K562 (cell line): ENCODE results near the gene SUSD5. TPM values are rescaled to one million over a fixed set of nuclear protein-coding genes. Genes with fewer than 3 reads are reported as not detected.

Experiments used
- ATAC-seq: fragments of 200-7000 bp; cut with Tn5 transposase; 3 replicates; pipeline ENCODE4 v1.9.1; 2020; ENCODE audit warnings: moderate library complexity
- BruUV-seq: library from RNA; stranded (reverse); fragments of 400-500 nt; replicated peaks from 2 replicates; lab custom pipeline; 2021; lab: Mats Ljungman, UMichigan
- CTCF ChIA-PET: fragments of 300-600 bp; formaldehyde crosslinking; extraction: SDS; loops from one replicate; lab custom pipeline; 2021; ENCODE audit warnings: low intra/inter-chr PET ratio; lab: Yijun Ruan, JAX
- POLR2A ChIA-PET: fragments of 300-600, 350-650 bp; sonication (Branson Sonifier 250); formaldehyde crosslinking; extraction: SDS; loops from one replicate; lab custom pipeline; 2021; ENCODE audit warnings: antibody characterized with exemption, inconsistent platforms; lab: Yijun Ruan, JAX
- DNase-seq, 4 experiments: peaks; one replicate each; pipeline versions ENCODE4 v3.0.0 to v3.0.0-alpha.2; 2011 to 2018; ENCODE audit warnings: low spot score in 3 of 4, mixed read lengths in 3 of 4; ENCODE audit errors: extremely low read depth in 1 of 4
- FAIRE-seq: peaks from 2 replicates; lab custom pipeline; 2011; peaks lifted over from hg19 to GRCh38; lab: Jason Lieb, UNC
- H2AFZ ChIP-seq: 2 replicates; pipeline ENCODE4 v1.6.0; 2011; ENCODE audit warnings: low read depth, low read length, control low read depth, inconsistent platforms
- H3K27ac ChIP-seq: fragments of 200-600 bp; 3 replicates; pipeline ENCODE4 v1.8.0; 2011; ENCODE audit warnings: low read depth, mild to moderate bottlenecking, control low read depth, inconsistent platforms, low read length, moderate library complexity, mixed read lengths; ENCODE audit errors: extremely low read depth
- H3K27me3 ChIP-seq, 2 experiments: fragments of 300-600 bp in 1 of 2; 2 replicates in 1 of 2; 3 replicates in 1 of 2; pipeline versions ENCODE4 v1.6.0 to v1.8.0; 2011; ENCODE audit warnings: inconsistent platforms in 2 of 2, low read length in 2 of 2, mild to moderate bottlenecking in 1 of 2, mixed read lengths in 1 of 2, moderate library complexity in 1 of 2; ENCODE audit not compliant: control insufficient read depth in 2 of 2, insufficient read depth in 2 of 2
- H3K36me3 ChIP-seq: fragments of 300-600 bp; 3 replicates; pipeline ENCODE4 v1.8.0; 2011; ENCODE audit warnings: mild to moderate bottlenecking, low read length, inconsistent platforms; ENCODE audit not compliant: control insufficient read depth, insufficient read depth
- H3K4me1 ChIP-seq, 2 experiments: fragments of 200-600 bp in 1 of 2; replicated peaks in 1 of 2; 2 replicates in 1 of 2; 3 replicates in 1 of 2; pipeline versions ENCODE4 v1.5.1 to v1.8.0; 2011; ENCODE audit warnings: inconsistent platforms in 2 of 2, low read length in 2 of 2, mild to moderate bottlenecking in 1 of 2, mixed read lengths in 1 of 2, moderate library complexity in 1 of 2; ENCODE audit not compliant: control insufficient read depth in 2 of 2, insufficient read depth in 2 of 2
- H3K4me2 ChIP-seq: 2 replicates; pipeline ENCODE4 v1.6.1; 2011; ENCODE audit warnings: low read length, control low read depth, inconsistent platforms, mixed read lengths; ENCODE audit not compliant: insufficient read depth
- H3K4me3 ChIP-seq: fragments of 200-600 bp; sonication (generic), shearing (Covaris generic); 2 replicates; pipeline ENCODE4 v1.5.1; 2016; ENCODE audit warnings: control low read depth, inconsistent platforms
- H3K79me2 ChIP-seq: fragments of 200-600 bp; 3 replicates; pipeline ENCODE4 v1.8.0; 2011; ENCODE audit warnings: low read length, inconsistent platforms; ENCODE audit not compliant: control insufficient read depth, insufficient read depth
- H3K9ac ChIP-seq, 2 experiments: 2 replicates each; pipeline versions ENCODE4 v1.6.0 to v1.6.1; 2011; ENCODE audit warnings: low read depth in 2 of 2, low read length in 2 of 2, control low read depth in 1 of 2, inconsistent platforms in 1 of 2, mild to moderate bottlenecking in 1 of 2, mixed read lengths in 1 of 2; ENCODE audit not compliant: insufficient read depth in 1 of 2
- H3K9me1 ChIP-seq: one replicate; pipeline ENCODE4 v1.6.0; 2011; ENCODE audit warnings: inconsistent platforms, mild to moderate bottlenecking, low read length, moderate library complexity; ENCODE audit not compliant: control insufficient read depth, insufficient read depth
- H3K9me3 ChIP-seq: replicated peaks from 2 replicates; pipeline ENCODE4 v1.5.1; 2011; ENCODE audit warnings: low read depth, low read length, inconsistent platforms; ENCODE audit not compliant: control insufficient read depth, insufficient read depth
- H4K20me1 ChIP-seq: replicated peaks from 2 replicates; pipeline ENCODE4 v1.6.1; 2011; ENCODE audit warnings: low read length, inconsistent platforms, mixed read lengths; ENCODE audit not compliant: control insufficient read depth, insufficient read depth
- ESRRA ChIP-seq: fragments of 450-650 bp; IDR thresholded peaks from 2 replicates; pipeline ENCODE4 v1.6.1; 2014; ENCODE audit warnings: low read depth, mild to moderate bottlenecking, moderate library complexity, borderline replicate concordance
- ETV5 ChIP-seq: sonication (generic); formaldehyde crosslinking; IDR thresholded peaks from 2 replicates; pipeline ENCODE4 v1.4.0; 2020; ENCODE audit warnings: low read depth, mild to moderate bottlenecking, missing genetic modification reagents
- EWSR1 ChIP-seq: fragments of 450-650 bp; IDR thresholded peaks from 2 replicates; pipeline ENCODE4 v1.6.1; 2018; ENCODE audit warnings: borderline replicate concordance, mild to moderate bottlenecking, low read depth, moderate library complexity; ENCODE audit not compliant: partially characterized antibody
- KDM1A ChIP-seq, 2 experiments: fragments of 450-650 bp; IDR thresholded peaks; 2 replicates each; pipeline ENCODE4 v1.6.1; 2016; ENCODE audit warnings: mild to moderate bottlenecking in 2 of 2
- KLF16 ChIP-seq: IDR thresholded peaks from 2 replicates; pipeline ENCODE4 v1.6.1; 2016; ENCODE audit warnings: antibody characterized with exemption
- MECOM ChIP-seq: fragments of 250-450 bp; sonication (Bioruptor Pico); IDR thresholded peaks from 2 replicates; pipeline ENCODE4 v1.8.0; 2022; ENCODE audit warnings: inconsistent platforms
- PHF20 ChIP-seq: fragments of 450-650 bp; IDR thresholded peaks from 2 replicates; pipeline ENCODE4 v1.6.1; 2018; ENCODE audit not compliant: partially characterized antibody
- RNF2 ChIP-seq: sonication (generic); IDR thresholded peaks from 2 replicates; pipeline ENCODE4 v1.6.1; 2016
- SAFB2 ChIP-seq: fragments of 200-400 bp; formaldehyde crosslinking; IDR thresholded peaks from 2 replicates; pipeline ENCODE4 v1.6.1; 2018; ENCODE audit warnings: borderline replicate concordance, low read length, low read depth, moderate library complexity; ENCODE audit not compliant: severe bottlenecking
- WGBS: fragments of 100-300 bp; shearing (Covaris generic); methylation state at CpG from one replicate; pipeline ENCODE4 v1.1.6; 2016; ENCODE audit warnings: low coverage, mixed read lengths; ENCODE audit not compliant: insufficient coverage; ENCODE audit errors: missing lambda C conversion rate; 5-methylcytosine and 5-hydroxymethylcytosine counted together
- in situ Hi-C: fragments of 300-500 bp; cut with MboI; formaldehyde crosslinking; loops from 4 replicates; pipeline ENCODE4 v1.15.0; 2018; ENCODE audit warnings: inconsistent platforms, mixed read lengths
- intact Hi-C: fragments of 100-400 bp; cut with micrococcal nuclease; formaldehyde crosslinking; loops from 2 replicates; pipeline ENCODE4 v1.14.2; 2022
- polyA plus RNA-seq, 8 experiments: library from polyadenylated mRNA; depleted of rRNA in 4 of 8; stranded (reverse) in 5 of 8; unstranded in 3 of 8; fragments of >200 nt; fragmentation: Nextera tagmentation in 2 of 8; fragmentation: Illumina TruSeq in 1 of 8; extraction: Ambion mirVana in 2 of 8; extraction: Trizol in 1 of 8; gene quantifications; 2 replicates each; pipeline versions ENCODE4 v1.2.1 to v1.2.3, GENCODE V29; 2011 to 2014; ENCODE audit warnings: inconsistent platforms in 1 of 8, missing spikeins in 1 of 8
- total RNA-seq, 7 experiments: library from RNA; depleted of rRNA in 6 of 7; stranded (reverse); fragments of >200 nt in 6 of 7; fragmentation: Illumina TruSeq in 2 of 7; extraction: Trizol in 2 of 7; gene quantifications; 2 replicates each; pipeline versions ENCODE4 v1.2.1 to v1.2.3, GENCODE V29; 2011 to 2021; ENCODE audit warnings: low replicate concordance in 1 of 7
- TF ChIP-seq, protein P1 (sequence below): fragments of 250-450 bp; sonication (Bioruptor Pico); IDR thresholded peaks from 2 replicates; pipeline ENCODE4 v1.5.0; 2021
- TF ChIP-seq, protein P2 (sequence below), 2 experiments: fragments of 450-650 bp in 1 of 2; sonication (generic) in 1 of 2; formaldehyde crosslinking in 1 of 2; IDR thresholded peaks in 1 of 2; conservative IDR thresholded peaks in 1 of 2; 2 replicates each; pipeline versions ENCODE4 v1.6.1 to v1.8.1; 2016 to 2023; ENCODE audit warnings: mild to moderate bottlenecking in 2 of 2, moderate library complexity in 2 of 2, inconsistent platforms in 1 of 2, missing genetic modification reagents in 1 of 2
- TF ChIP-seq, protein P3 (sequence below): fragments of 250-450 bp; sonication (Bioruptor Pico); IDR thresholded peaks from 2 replicates; pipeline ENCODE4 v1.4.0; 2020; ENCODE audit warnings: mild to moderate bottlenecking, moderate library complexity

The SUSD5 gene
- total and polyA plus RNA-seq, 9 of the 15 experiments (the other 6 are each of a cell fraction or from before 2014, with no cell fraction given) = not detected

DNA sequence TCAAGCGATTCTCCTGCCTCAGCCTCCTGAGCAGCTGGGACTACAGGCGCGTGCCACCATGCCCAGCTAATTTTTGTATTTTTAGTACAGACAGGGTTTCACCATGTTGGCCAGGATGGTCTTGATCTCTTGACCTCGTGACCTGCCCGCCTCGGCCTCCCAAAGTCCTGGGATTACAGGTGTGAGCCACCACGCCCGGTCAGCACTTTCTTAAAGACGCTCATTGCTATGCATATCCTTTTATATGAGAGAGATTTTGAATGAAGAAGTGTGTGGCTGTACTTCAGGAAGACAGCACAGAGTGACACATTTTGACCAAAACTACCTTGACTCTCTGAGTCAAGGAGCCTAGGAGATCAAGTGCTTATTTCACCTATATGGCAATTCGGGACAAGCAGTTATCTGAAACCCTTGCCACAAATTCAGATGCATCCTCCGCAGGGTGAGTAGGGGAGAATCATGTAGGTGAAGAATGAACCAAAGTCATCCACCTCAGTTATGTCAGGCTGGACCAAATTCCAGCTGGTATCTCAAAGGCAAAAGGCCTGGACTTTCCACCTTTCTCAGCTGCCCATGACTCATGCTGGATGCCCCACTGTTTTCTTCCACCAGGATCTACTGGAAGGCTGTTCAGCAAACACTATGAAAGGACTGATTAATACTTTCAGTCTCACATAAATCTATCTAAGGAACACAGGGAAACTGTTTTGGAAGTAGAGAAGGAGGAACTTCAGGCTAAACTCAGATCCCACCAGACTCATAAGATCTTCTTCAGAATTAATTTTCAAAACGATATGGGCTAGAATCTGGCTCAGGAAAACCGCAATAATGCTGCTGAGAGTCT lies 31.9 kb downstream of the SUSD5 start (continued):
- TF ChIP-seq, protein P1, sequence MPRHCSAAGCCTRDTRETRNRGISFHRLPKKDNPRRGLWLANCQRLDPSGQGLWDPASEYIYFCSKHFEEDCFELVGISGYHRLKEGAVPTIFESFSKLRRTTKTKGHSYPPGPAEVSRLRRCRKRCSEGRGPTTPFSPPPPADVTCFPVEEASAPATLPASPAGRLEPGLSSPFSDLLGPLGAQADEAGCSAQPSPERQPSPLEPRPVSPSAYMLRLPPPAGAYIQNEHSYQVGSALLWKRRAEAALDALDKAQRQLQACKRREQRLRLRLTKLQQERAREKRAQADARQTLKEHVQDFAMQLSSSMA (CRISPR knock-in tag) = no peak
- no peak for TF ChIP-seq EWSR1

DNA sequence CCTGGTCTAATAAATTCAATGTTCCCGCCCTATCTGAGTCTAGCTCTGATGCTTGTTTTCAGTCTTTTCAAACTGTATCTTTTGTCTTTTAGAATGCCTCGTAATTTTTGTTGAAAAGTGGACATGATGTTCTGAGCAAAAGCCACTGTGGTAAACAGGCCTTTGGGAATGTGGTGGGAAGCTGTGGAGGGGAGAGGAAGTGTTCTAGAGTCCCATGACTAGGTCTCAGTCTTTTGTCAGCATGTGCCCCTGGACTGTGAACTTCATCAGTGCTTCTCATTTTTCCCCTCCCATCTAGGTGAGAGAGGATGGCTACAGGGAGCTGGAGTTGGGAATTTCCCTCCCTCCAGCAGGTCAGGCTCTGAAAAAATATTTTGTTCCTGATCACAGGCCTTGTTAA lies 33.7 kb downstream of the SUSD5 start:
- no peak overlapping the region for H2AFZ ChIP-seq
- TF ChIP-seq KLF16 (no peak), KDM1A (IDR thresholded peaks at IDR 0.05) (no peak), PHF20 (no peak), MECOM (CRISPR knock-in tag) (no peak), RNF2 (no peak), SAFB2 (no peak), ETV5 (no peak), ESRRA (no peak)
- TF ChIP-seq, protein P2, sequence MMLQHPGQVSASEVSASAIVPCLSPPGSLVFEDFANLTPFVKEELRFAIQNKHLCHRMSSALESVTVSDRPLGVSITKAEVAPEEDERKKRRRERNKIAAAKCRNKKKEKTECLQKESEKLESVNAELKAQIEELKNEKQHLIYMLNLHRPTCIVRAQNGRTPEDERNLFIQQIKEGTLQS (IDR thresholded peaks at IDR 0.05) = no peak
- TF ChIP-seq, protein P2 (CRISPR knock-in tag; conservative IDR thresholded peaks at IDR 0.05) = no peak
- TF ChIP-seq, protein P3, sequence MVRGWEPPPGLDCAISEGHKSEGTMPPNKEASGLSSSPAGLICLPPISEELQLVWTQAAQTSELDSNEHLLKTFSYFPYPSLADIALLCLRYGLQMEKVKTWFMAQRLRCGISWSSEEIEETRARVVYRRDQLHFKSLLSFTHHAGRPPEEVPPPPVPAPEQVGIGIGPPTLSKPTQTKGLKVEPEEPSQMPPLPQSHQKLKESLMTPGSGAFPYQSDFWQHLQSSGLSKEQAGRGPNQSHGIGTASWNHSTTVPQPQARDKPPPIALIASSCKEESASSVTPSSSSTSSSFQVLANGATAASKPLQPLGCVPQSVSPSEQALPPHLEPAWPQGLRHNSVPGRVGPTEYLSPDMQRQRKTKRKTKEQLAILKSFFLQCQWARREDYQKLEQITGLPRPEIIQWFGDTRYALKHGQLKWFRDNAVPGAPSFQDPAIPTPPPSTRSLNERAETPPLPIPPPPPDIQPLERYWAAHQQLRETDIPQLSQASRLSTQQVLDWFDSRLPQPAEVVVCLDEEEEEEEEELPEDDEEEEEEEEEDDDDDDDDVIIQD (CRISPR knock-in tag) = no peak

More for the DNA sequence above, 33.7 kb downstream of the SUSD5 start:
- POLR2A ChIA-PET = interaction anchor here (0.7 to 0.8 kb wide), 2 partner anchors 17 to 475 kb away, joined by 3 to 4 read pairs; no protein-coding TSS in a partner anchor
- intact Hi-C loops = no loop called here
- in situ Hi-C loops = no loop called here
- peaks cover 5 to 12% of the 10 kb centered on the region in 2 experiments; a peak in 3 of 5 replicates for H3K27me3 ChIP-seq
- no TSS peak for BruUV-seq
- H3K9me3 ChIP-seq = no peaks in the 10 kb centered on the region
- no peak overlapping the region for H3K4me2 ChIP-seq
- no peak overlapping the region for H3K4me3 ChIP-seq
- no peaks in the 10 kb centered on the region for H3K9me1 ChIP-seq
- WGBS = 0% methylated on average over 2 of the region's 2 CpGs
- H3K79me2 ChIP-seq = no peaks in the 10 kb centered on the region
- no peak overlapping the region for H3K9ac ChIP-seq
- DNase-seq (no peak), ATAC-seq (no peak), FAIRE-seq (no peak)
- no peaks in the 10 kb centered on the region for H4K20me1 ChIP-seq
- CTCF ChIA-PET = no interaction called here
- H3K4me1 ChIP-seq = no peaks in the 10 kb centered on the region
- H3K27ac ChIP-seq = no peak overlapping the region
- no peaks in the 10 kb centered on the region for H3K36me3 ChIP-seq
